Kasumi-1 (cell line): ENCODE measurements around the gene SLC2A13.
"Not testable (repeated sequence)": the region's sequence is repeated elsewhere in the genome, so short reads cannot be mapped to it uniquely, and the experiment has no call there.

Source experiments
- DNase-seq, 2 experiments: peaks; one replicate each; lab custom pipeline; 2025; lab: John Stamatoyannopoulos, UW

The SLC2A13 gene

DNA sequence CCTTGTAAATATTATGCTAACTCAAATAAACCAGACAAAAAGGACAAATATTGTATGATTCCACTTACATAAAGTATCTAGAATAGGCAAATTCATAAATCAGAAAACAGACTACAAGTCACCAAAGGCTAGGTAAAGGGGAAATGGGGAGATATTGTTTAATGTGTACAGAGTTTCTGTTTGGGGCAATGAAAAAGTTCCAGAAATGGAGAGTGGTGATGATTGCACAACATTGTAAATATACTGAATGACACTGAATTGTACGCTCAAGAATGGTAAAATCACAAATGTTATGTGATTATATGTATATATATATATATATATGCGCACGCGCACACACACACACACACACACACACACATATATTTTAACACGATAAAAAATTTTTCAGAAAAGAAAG lies 182.5 kb downstream of the SLC2A13 start:
- DNase-seq: no peak

DNA sequence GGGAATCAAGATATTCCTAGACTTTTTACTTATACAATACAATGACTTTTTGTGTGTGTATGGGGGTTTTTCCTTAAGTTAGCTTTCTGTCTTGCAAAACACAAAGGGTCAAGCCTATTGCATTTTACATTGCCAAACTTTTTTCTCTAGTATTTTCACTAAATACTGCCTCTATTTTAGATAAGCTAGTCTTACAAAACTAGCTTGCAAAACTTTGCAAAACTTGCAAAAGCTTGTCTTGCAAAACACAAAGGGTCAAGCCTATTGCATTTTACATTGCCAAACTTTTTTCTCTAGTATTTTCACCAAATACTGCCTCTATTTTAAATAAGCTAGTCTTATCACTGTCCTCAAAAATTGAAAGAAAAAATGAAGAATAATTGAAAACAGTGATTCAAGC lies 183.3 kb downstream of the SLC2A13 start:
- not testable (repeated sequence) for DNase-seq

DNA sequence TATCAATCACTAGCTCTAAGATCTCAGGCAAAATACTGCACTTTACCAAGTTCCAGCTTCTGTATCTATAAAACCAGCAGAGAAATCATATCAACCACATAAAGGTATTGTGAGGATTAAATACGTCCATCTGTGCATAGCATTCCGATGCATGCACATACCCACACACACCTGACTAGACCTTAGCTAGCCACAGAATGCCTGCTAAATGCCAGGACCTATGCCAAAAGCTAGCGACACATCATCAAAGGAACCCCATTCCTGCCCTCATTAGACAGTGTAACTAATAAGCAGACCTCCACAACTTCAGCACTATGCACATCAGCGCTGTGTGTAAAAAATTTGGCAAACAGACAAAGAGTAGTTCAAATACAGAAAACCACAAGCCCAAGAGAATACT lies 185.2 kb downstream of the SLC2A13 start:
- DNase-seq: no peak

DNA sequence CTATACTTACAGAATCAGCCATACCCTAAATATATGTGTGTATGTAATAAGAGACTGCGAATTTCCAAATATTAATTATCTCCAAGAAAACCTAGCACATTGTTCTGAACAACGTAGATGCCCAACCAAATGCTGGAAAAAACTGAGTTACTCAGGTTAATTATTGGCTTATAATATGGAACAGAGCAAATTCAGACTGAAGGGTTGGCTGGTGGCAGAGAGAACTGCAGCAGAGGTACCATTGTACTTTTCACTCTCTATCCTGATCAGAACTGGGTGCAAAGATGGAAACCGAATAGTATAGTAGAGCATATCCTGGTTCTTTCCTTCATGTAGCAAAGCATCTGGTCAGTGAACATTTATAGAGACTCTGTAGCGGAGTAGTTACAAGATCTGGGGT lies 185.7 kb downstream of the SLC2A13 start:
- no peak for DNase-seq

DNA sequence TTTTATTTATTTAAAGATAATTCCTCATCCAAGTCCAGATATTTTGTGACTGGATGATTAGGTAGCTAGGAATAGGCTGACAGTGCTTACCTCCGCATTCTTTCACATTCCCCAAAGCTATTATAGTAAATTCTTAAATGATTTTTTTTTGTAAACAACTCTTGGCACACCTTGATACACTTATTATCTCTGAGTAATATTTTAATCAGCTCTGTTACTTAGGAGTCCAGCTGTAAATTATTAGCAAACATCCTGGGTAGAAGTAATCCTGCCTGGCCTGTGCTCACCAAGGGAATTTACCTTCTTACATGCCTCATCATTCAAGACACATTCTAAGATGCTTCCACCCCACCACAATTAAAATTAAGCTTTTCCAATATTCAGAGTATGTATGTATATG lies 186.1 kb downstream of the SLC2A13 start:
- DNase-seq: no peak

GRCh38 chr12:39915249-39915648 lies 190.6 kb downstream of the SLC2A13 start:
- no peak for DNase-seq

DNA sequence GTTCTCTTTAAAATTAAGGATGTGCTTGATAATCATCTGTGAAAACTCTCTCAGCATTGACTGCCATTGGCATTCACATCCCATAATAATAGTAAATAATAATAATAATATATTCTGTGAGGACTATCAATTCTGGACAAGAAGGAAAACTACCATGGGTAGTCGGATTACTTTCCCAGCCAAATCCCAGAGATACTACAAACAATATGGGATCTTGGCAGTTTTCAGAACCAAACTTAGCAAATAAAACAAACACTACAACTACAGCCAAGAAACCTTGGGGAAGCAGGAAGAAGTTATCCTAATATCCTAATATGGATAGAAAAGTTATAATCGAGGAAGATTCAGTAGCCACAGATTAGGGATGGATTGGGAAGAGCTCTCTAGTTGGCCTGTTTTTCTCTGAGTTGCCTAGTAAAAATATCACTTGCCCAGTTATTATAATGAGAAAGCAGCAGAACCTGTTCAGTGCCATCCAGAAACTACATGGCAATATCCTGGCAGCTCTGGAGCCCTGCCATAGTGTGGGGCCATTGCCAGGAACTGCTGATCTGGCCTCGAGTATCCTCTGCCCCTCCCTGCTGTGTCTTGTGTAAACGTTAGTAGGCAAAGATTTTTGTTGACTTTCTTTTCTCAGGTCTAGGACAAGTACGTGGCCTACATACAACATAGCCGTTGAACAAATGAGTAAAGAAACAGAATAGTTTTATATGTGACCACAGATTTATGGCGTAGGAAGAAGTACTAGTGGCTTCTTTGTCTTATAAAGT lies 193.5 kb downstream of the SLC2A13 start:
- no peak for DNase-seq

- no peak for DNase-seq
Observed at GRCh38 chr12:39906237-39906636, 199.6 kb downstream of the SLC2A13 start.

GRCh38 chr12:39905152-39905551 lies 200.7 kb downstream of the SLC2A13 start:
- no peak for DNase-seq

DNA sequence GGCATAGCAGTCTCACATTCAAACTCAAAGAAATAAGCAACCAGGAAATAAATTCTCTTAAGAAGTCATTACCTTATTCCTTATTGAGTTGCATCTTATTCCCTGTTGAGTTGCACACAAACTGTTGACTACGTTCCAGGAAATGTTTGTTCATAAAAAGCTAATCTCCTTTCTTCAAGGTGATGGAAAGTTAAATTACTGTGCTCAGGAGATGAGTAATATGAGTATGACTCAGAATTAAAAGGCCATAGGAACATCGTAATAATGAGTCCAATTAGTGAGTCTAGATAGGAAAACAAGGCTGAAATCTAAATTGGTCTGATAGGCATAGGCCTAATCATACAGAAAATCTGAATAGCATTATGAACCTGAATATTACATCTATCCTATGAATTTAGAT lies 203.1 kb downstream of the SLC2A13 start:
- no peak for DNase-seq

GRCh38 chr12:39897315-39897714 lies 208.6 kb downstream of the SLC2A13 start:
- DNase-seq: no peak

DNA sequence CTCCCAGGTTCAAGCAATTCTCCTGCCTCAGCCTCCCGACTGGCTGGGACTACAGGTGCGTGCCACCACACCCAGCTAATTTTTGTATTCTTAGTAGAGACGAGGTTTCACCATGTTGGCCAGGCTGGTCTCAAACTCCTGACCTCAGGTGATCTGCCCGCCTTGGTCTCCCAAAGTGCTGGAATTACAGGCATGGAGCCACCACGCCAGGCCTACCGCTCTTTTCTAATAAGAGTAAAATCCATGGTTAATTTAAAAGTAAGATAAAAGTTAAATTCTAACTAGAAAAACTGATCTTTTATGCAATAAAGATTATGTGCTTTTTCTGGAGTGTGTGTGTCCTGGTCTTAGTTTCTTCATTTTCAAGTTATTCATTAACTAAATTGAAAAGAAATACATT lies 212.5 kb downstream of the SLC2A13 start:
- not testable (repeated sequence) for DNase-seq

DNA sequence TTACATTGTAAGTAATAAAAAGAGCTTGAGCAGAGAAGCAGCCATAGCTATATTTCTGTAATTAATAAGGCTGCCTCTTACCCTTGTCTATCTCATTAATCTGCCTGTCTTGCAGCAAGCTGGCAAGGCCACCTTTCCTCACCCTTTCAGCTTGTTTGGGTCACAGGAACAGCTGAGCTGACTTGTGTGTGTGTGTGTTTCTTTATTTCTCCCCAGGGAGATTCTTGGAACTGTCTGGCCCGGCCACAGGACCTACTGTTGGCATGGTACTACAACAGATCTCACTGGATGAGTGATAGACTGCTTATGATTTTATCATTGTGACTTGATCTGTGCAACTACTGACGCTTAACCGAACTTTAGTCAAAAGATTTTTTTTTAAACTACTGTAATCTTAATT lies 213.7 kb downstream of the SLC2A13 start:
- no peak for DNase-seq

DNA sequence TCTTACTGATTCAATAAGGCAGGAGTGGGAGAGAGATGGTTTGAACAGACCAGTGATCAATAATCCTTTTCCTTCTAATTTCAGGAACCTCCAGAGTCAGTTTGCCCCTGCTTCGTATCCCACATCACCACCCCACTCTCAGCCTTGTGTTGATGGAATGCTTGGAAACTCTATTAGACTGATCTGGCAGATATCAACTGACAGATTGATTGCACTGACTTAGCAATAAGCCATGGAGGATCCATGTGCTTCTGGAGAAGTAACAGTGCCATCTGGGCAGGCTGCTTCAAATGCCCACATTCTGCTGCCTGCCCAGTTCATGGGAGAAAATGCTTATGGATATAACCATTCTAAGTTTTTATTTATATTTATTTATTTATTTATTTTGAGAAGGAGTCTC lies 218.0 kb downstream of the SLC2A13 start:
- no peak for DNase-seq

DNA sequence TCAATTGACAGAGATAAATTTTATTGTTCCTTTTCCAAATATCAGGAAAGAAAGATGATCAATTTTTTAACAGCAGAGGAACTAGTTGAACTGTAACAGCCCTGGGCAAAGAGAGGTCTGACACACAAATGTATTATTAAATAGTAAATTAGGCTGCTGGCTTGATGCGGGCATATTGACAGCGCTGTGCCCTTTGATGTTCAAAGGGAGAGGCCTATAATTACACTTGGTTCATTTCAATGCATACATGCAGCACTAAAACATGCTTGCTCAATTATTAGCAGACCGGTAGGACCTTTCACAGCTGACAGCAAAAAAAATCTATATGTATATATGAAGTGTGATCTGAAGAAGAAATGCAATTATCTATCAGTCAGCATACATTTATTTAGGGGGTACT lies 219.8 kb downstream of the SLC2A13 start:
- DNase-seq: no peak

DNA sequence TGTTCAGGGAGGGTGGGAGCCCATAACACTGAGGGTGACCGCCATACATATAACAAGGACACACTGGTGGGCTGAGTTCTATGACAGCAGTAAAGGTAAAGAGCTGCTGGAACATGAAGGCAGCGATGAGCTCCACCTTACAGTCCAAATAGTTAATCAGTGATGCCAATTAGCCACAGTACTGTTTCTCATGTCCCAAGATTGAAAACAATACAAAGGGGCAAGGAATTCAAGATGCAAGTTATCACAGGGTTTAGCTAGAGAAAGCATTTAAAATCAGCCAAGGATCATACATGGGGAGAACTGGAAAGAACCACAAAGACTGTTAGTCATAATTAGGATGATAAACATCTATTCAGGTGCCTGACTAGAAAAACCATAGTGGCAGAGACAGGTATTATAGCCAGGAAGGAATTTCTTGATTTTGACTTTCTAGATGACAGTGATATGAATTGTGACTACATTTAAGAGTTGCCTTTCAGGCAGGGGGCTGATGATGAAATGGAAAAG lies 221.2 kb downstream of the SLC2A13 start:
- no peak for DNase-seq

DNA sequence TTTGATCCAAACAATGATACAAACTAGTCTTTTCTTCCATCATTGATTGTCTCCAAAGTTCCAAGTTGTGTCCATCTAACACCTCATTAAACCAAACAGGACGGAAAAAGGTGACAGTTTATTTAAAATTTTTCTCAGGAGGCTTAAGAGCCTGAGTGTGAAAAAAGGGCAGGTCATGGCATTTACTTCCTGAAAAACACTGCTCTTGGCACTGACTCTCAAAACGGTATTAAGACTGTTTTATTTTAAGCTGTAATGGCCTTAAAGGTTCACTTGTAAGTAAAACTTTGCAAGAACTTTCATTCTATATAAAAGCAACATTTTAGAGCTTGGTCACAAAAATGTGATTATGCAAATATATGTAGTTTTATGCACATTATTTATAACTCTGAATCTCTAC lies 222.5 kb downstream of the SLC2A13 start:
- no peak for DNase-seq

GRCh38 chr12:39878753-39879152 lies 227.1 kb downstream of the SLC2A13 start:
- DNase-seq: no peak

GRCh38 chr12:39875721-39876120 lies 230.2 kb downstream of the SLC2A13 start:
- no peak for DNase-seq

- DNase-seq: no peak
Observed at GRCh38 chr12:39874785-39875184, 231.1 kb downstream of the SLC2A13 start.

DNA sequence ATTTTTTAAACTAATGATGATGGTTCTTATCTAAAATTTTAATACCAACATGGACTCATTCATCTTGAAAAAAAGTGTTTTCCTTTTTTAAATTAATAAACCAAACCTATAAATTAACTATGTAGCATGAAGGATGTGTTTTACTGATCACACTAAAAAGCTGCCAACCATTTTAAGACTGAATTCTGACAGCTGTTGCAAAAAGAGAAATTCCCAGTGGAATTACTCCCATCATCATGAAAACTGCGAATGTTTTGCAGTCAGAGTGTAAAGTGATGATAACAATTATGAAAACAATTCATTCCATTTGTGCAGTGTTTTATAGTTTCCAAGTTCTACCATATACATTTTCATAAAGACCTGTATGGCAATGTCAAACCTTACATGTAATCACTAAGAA lies 232.8 kb downstream of the SLC2A13 start:
- DNase-seq: no peak

DNA sequence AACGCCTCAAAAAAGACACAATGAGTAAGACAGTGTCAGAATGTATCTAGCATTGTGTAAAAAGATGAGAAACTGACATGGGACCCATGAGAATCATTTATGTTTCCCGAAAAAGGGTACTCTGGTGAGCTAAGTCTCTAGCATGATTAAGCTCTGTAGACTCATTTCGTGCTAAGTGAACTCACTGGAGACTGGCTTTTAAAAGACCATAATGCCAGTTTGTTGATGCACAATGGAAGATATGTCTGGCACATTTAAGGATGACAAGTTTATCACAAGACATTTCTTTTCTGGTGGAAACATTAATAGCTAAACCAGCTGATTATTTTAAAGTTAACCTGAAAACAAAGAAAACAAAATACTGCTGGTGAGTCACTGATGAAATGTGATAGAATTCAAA lies 233.5 kb downstream of the SLC2A13 start:
- no peak for DNase-seq

- DNase-seq: no peak
Observed at GRCh38 chr12:39868328-39868725, 237.6 kb downstream of the SLC2A13 start.
